HG02588 (cell line): ENCODE measurements around the gene DOK7.

Experiments used
- ATAC-seq: cut with Tn5 transposase; IDR thresholded peaks from one replicate; pipeline ENCODE4 v1.9.1; 2021; ENCODE audit warnings: mild to moderate bottlenecking, moderate library complexity; ENCODE audit not compliant: unreplicated experiment

DOK7 gene

GRCh38 chr4:3518941-3519340 lies 55.8 kb downstream of the DOK7 start:
- ATAC-seq, result no peak

- ATAC-seq, result no peak
These were observed 56.6 kb downstream of the DOK7 start for GRCh38 chr4:3519468-3520264.

GRCh38 chr4:3520276-3520675 lies 57.2 kb downstream of the DOK7 start:
- ATAC-seq, result no peak

- no peak for ATAC-seq
These were observed 57.9 kb downstream of the DOK7 start for GRCh38 chr4:3520796-3521600.

GRCh38 chr4:3521621-3522325 lies 58.7 kb downstream of the DOK7 start:
- no peak for ATAC-seq

- ATAC-seq, result no peak
These were observed 59.2 kb downstream of the DOK7 start for GRCh38 chr4:3522326-3522640.

- no peak for ATAC-seq
These were observed 59.5 kb downstream of the DOK7 start for GRCh38 chr4:3522651-3523050.

GRCh38 chr4:3523146-3523627 lies 60.1 kb downstream of the DOK7 start:
- ATAC-seq, result no peak

GRCh38 chr4:3523628-3524221 lies 60.6 kb downstream of the DOK7 start:
- no peak for ATAC-seq

- no peak for ATAC-seq
These were observed 61.2 kb downstream of the DOK7 start for GRCh38 chr4:3524349-3524748.

- ATAC-seq, result no peak
These were observed 61.8 kb downstream of the DOK7 start for GRCh38 chr4:3524920-3525319.

- ATAC-seq, result no peak
These were observed 62.7 kb downstream of the DOK7 start for GRCh38 chr4:3525532-3526430.

GRCh38 chr4:3526456-3526855 lies 63.4 kb downstream of the DOK7 start:
- no peak for ATAC-seq

GRCh38 chr4:3527101-3527913 lies 64.2 kb downstream of the DOK7 start:
- no peak for ATAC-seq

GRCh38 chr4:3527914-3528876 lies 65.1 kb downstream of the DOK7 start:
- no peak for ATAC-seq

- ATAC-seq, result no peak
These were observed 66.3 kb downstream of the DOK7 start for GRCh38 chr4:3529363-3529762.

- no peak for ATAC-seq
These were observed 66.9 kb downstream of the DOK7 start for GRCh38 chr4:3530051-3530450.

GRCh38 chr4:3530663-3531254 lies 67.7 kb downstream of the DOK7 start:
- no peak for ATAC-seq
